ENCODE measurements around the gene IRF9. TPM values are rescaled to one million over a fixed set of nuclear protein-coding genes. Genes with fewer than 3 reads are reported as not detected.

The IRF9 gene
- total and polyA plus RNA-seq, 7 experiments from 2014 or later, result 73.3 to 337 (median 134) TPM

GRCh38 chr14:24133735-24134134, 27.3 kb upstream of the IRF9 start:
- no peak overlapping the region for H3K4me3 ChIP-seq (ENCODE audit: low read length)
- peaks cover 0 to 18% (median 10%) of the 10 kb centered on the region in 3 experiments for H3K36me3 ChIP-seq (ENCODE audit: control insufficient read depth in 2 of 3, insufficient read depth in 3 of 3, low read length in 3 of 3)
- no peaks in the 10 kb centered on the region for H3K27me3 ChIP-seq (ENCODE audit: control insufficient read depth in 2 of 2, insufficient read depth in 2 of 2, low read length in 2 of 2)
- H3K27ac ChIP-seq (ENCODE audit: low read depth, low read length), result no peak overlapping the region
- peaks cover 16 to 33% of the 10 kb centered on the region in 2 donors for H3K4me1 ChIP-seq (ENCODE audit: control insufficient read depth in 2 of 2, insufficient read depth in 2 of 2, low read length in 2 of 2)
- Mint-ChIP-seq H3K27ac (peak overlapping the region in 3 of 9 donors; percentile 25 to 92 (median 73)), H3K36me3 (peaks cover 0 to 22% (median 8%) of the 10 kb centered on the region in 5 donors), H3K4me1 (peaks cover 36 to 55% (median 47%) of the 10 kb centered on the region in 7 donors), H3K27me3 (no peaks in the 10 kb centered on the region), H3K9me3 (peaks cover 0 to 4% (median 0%) of the 10 kb centered on the region in 11 donors), H3K4me3 (no peak overlapping the region)
- intact Hi-C loops (cut with micrococcal nuclease), result no loop called here
- ATAC-seq, result no peak
- no peak for DNase-seq
- ChIA-PET POLR2A (interaction anchor here (0.6 to 11.7 kb wide), 10 partner anchors 13 to 1537 kb away, joined by 3 to 298 read pairs (median 4); partner anchors contain the start of genes DCAF11, IRF9, NRL and PSME2), CTCF (interaction anchor here (0.6 to 1.4 kb wide), 3 partner anchors 18 to 149 kb away, joined by 3 to 5 read pairs (median 4); partner anchors contain the start of gene TINF2)
- H3K9me3 ChIP-seq (ENCODE audit: control insufficient read depth in 2 of 3, low read length in 3 of 3), result no peaks in the 10 kb centered on the region

DNA sequence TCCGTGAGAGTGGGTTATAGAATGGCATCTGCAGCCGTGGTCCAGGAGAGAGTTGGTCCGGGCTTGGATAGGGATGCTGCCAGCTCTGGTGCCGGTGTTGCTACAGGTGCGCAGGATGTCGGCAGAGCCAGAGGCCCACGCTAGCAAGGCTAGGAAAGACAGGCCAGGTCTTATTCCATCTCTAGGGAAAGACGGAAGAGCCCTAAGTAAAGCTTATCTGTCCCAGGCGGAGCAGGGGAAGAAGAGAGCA, 25.6 kb upstream of the IRF9 start:
- peaks cover 0 to 37% (median 17%) of the 10 kb centered on the region in 5 donors for H3K36me3 Mint-ChIP-seq
- H3K4me3 Mint-ChIP-seq, result peak overlapping the region; percentile 80 to 95 (median 92)
- H3K9me3 Mint-ChIP-seq, result peaks cover 0 to 4% (median 0%) of the 10 kb centered on the region in 11 donors
- Histone ChIP-seq H3K27ac (ENCODE audit: low read depth, low read length) (peak overlapping the region; percentile 97), H3K36me3 (ENCODE audit: control insufficient read depth in 2 of 3, insufficient read depth in 3 of 3, low read length in 3 of 3) (peaks cover 0 to 28% (median 10%) of the 10 kb centered on the region in 3 experiments), H3K4me1 (ENCODE audit: control insufficient read depth in 2 of 2, insufficient read depth in 2 of 2, low read length in 2 of 2) (peaks cover 16 to 37% of the 10 kb centered on the region in 2 donors), H3K4me3 (ENCODE audit: low read length) (peak overlapping the region; percentile 83), H3K9me3 (ENCODE audit: control insufficient read depth in 2 of 3, low read length in 3 of 3) (no peaks in the 10 kb centered on the region), H3K27me3 (ENCODE audit: control insufficient read depth in 2 of 2, insufficient read depth in 2 of 2, low read length in 2 of 2) (no peaks in the 10 kb centered on the region)
- peak overlapping the region; percentile 86 to 98 (median 91) for H3K27ac Mint-ChIP-seq
- DNase-seq, result no peak
- no peak for ATAC-seq
- ChIA-PET CTCF (interaction anchor here (0.6 to 2.1 kb wide), 8 partner anchors 11 to 107 kb away, joined by 3 to 11 read pairs (median 3); partner anchors contain the start of genes IRF9 and TINF2), POLR2A (interaction anchor here (1.0 to 11.7 kb wide), 13 partner anchors 13 to 136 kb away, joined by 3 to 298 read pairs (median 7); partner anchors contain the start of genes CHMP4A, DCAF11, IRF9 and MDP1)
- intact Hi-C loops (cut with micrococcal nuclease), result no loop called here
- peaks cover 48 to 71% (median 61%) of the 10 kb centered on the region in 7 donors for H3K4me1 Mint-ChIP-seq
- no peaks in the 10 kb centered on the region for H3K27me3 Mint-ChIP-seq

DNA sequence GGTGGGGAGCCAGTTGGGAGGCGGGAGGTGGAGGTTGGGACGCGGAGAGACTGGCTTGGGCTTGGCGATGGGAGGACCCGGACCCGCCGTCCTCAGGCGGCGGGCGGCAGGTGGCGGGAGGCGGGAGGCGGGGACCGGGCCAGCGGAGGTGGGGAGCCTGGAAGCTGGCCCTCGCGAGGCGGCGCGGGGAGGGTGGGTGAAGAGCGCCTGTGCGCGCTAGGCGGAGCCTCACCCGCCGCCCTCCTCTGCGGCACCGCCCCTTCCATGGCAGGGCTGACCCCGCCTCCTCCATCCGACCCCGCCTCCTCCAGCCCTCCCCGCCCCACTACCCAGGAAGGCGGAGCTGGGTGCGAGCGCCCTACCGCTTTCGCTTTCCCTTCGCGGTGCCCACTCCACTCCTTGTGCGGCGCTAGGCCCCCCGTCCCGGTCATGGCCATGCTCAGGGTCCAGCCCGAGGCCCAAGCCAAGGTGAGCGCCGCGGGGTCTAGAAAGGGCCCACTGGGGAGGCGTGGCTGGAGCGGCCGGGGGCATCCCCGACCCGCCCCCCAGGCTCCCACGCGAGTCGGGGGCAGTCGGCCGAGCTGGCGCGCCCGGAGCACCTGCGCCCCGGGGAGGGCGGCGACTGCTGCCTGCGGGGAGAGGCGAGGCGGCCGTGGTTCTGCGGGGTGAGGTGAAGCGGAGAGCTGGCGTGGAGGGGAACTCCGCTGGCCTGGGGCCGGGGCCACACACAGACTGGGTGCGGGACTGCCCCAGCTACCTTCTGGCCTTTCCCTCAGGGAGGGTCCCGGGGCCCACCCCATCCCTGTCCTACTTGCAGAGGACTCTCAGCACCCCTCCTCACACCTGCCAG, 25.0 kb upstream of the IRF9 start, which contains the start of gene PSME1:
Gene PSME1, plus strand, starts transcription at position 361 of the 850 bp plus-strand sequence. Its CDS starts 69 bp downstream, at position 430.
- H3K9me3 ChIP-seq (ENCODE audit: control insufficient read depth in 2 of 3, low read length in 3 of 3), result no peaks in the 10 kb centered on the region
- POLR2A ChIA-PET, result interaction anchor here (0.7 to 11.7 kb wide), 15 partner anchors 13 to 834 kb away, joined by 3 to 298 read pairs (median 5); partner anchors contain the start of genes CHMP4A, DCAF11, IRF9 and MDP1
- Mint-ChIP-seq H3K27me3 (no peaks in the 10 kb centered on the region), H3K9me3 (peaks cover 0 to 4% (median 0%) of the 10 kb centered on the region in 11 donors), H3K4me3 (peak within 1 kb of the TSS; percentile 88 to 95 (median 92)), H3K27ac (peak within 1 kb of the TSS; percentile 86 to 98 (median 93)), H3K4me1 (peaks cover 48 to 70% (median 64%) of the 10 kb centered on the region in 7 donors), H3K36me3 (peaks cover 0 to 36% (median 17%) of the 10 kb centered on the region in 5 donors)
- H3K4me1 ChIP-seq (ENCODE audit: control insufficient read depth in 2 of 2, insufficient read depth in 2 of 2, low read length in 2 of 2), result peaks cover 16 to 37% of the 10 kb centered on the region in 2 donors
- CTCF ChIA-PET, result interaction anchor here (0.6 to 2.1 kb wide), 8 partner anchors 11 to 107 kb away, joined by 3 to 11 read pairs (median 3); partner anchors contain the start of genes IRF9 and TINF2
- ATAC-seq (peak; percentile 99), DNase-seq (peak; percentile 88 to 97 (median 92))
- H3K4me3 ChIP-seq (ENCODE audit: low read length), result peak within 1 kb of the TSS; percentile 83
- H3K27ac ChIP-seq (ENCODE audit: low read depth, low read length), result peak within 1 kb of the TSS; percentile 97
- H3K36me3 ChIP-seq (ENCODE audit: control insufficient read depth in 2 of 3, insufficient read depth in 3 of 3, low read length in 3 of 3), result peaks cover 0 to 29% (median 10%) of the 10 kb centered on the region in 3 experiments
- intact Hi-C loops (cut with micrococcal nuclease), result loop anchor here (1.0 to 2.0 kb wide), 11 partner anchors 9 to 163 kb away; partner anchors contain the start of genes IRF9 (in 2 of the 2), PCK2 (in 2 of the 2), RNF31 (in 2 of the 2) and CHMP4A (in 1 of the 2)
- H3K27me3 ChIP-seq (ENCODE audit: control insufficient read depth in 2 of 2, insufficient read depth in 2 of 2, low read length in 2 of 2), result no peaks in the 10 kb centered on the region

DNA sequence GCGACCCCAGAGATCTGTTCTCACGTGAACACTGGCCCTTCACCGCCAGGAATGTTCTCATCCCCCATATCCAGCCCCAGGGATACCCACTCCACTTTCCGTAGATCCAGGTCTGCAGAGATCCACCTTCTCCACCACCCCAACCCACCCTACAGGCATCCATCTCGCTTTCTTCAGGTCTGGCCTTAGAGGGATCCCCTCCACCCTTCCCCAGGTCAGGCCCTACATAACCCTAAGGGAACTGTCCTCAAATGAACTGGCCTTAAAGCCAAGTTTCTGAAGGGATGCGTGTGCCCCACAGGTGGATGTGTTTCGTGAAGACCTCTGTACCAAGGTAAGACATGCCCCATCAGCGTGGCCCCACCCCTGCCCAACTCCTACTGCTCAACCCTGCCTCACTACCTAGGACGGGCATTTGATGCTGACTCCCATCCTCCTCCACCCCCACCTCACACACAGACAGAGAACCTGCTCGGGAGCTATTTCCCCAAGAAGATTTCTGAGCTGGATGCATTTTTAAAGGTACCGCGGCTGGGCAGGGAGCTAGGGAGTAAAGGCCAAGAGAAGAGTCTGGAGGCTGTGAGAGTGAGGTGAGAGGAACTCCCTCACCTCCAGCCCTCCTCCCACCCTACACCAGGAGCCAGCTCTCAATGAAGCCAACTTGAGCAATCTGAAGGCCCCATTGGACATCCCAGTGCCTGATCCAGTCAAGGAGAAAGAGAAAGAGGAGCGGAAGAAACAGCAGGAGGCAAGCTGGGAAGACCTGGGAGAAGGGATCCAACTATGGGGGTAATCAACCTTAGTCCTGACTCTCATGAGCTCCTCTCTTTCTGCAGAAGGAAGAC, 24.2 kb upstream of the IRF9 start:
- no peak for ATAC-seq
- Mint-ChIP-seq H3K36me3 (peaks cover 0 to 37% (median 17%) of the 10 kb centered on the region in 5 donors), H3K9me3 (peaks cover 0 to 4% (median 0%) of the 10 kb centered on the region in 11 donors), H3K27me3 (no peaks in the 10 kb centered on the region), H3K4me3 (peak overlapping the region; percentile 84 to 94 (median 90)), H3K4me1 (peaks cover 48 to 71% (median 62%) of the 10 kb centered on the region in 7 donors), H3K27ac (peak overlapping the region; percentile 84 to 94 (median 92))
- no peaks in the 10 kb centered on the region for H3K27me3 ChIP-seq (ENCODE audit: control insufficient read depth in 2 of 2, insufficient read depth in 2 of 2, low read length in 2 of 2)
- H3K27ac ChIP-seq (ENCODE audit: low read depth, low read length), result peak overlapping the region; percentile 97
- intact Hi-C loops (cut with micrococcal nuclease), result loop anchor here (1.0 to 2.0 kb wide), 11 partner anchors 10 to 162 kb away; partner anchors contain the start of genes IRF9 (in 2 of the 2), PCK2 (in 2 of the 2), RNF31 (in 2 of the 2) and CHMP4A (in 1 of the 2)
- H3K4me1 ChIP-seq (ENCODE audit: control insufficient read depth in 2 of 2, insufficient read depth in 2 of 2, low read length in 2 of 2), result peaks cover 19 to 33% of the 10 kb centered on the region in 2 donors
- POLR2A ChIA-PET, result interaction anchor here (0.9 to 11.7 kb wide), 10 partner anchors 12 to 134 kb away, joined by 4 to 298 read pairs (median 10); partner anchors contain the start of genes DCAF11, IRF9, MDP1 and NRL
- CTCF ChIA-PET, result interaction anchor here (1.0 to 2.5 kb wide), 3 partner anchors 22 to 27 kb away, joined by 3 to 11 read pairs (median 10); partner anchors contain the start of genes DCAF11, IRF9 and NRL
- no peaks in the 10 kb centered on the region for H3K9me3 ChIP-seq (ENCODE audit: control insufficient read depth in 2 of 3, low read length in 3 of 3)
- H3K4me3 ChIP-seq (ENCODE audit: low read length), result peak overlapping the region; percentile 83
- DNase-seq, result no peak
- H3K36me3 ChIP-seq (ENCODE audit: control insufficient read depth in 2 of 3, insufficient read depth in 3 of 3, low read length in 3 of 3), result peaks cover 0 to 32% (median 10%) of the 10 kb centered on the region in 3 experiments

DNA sequence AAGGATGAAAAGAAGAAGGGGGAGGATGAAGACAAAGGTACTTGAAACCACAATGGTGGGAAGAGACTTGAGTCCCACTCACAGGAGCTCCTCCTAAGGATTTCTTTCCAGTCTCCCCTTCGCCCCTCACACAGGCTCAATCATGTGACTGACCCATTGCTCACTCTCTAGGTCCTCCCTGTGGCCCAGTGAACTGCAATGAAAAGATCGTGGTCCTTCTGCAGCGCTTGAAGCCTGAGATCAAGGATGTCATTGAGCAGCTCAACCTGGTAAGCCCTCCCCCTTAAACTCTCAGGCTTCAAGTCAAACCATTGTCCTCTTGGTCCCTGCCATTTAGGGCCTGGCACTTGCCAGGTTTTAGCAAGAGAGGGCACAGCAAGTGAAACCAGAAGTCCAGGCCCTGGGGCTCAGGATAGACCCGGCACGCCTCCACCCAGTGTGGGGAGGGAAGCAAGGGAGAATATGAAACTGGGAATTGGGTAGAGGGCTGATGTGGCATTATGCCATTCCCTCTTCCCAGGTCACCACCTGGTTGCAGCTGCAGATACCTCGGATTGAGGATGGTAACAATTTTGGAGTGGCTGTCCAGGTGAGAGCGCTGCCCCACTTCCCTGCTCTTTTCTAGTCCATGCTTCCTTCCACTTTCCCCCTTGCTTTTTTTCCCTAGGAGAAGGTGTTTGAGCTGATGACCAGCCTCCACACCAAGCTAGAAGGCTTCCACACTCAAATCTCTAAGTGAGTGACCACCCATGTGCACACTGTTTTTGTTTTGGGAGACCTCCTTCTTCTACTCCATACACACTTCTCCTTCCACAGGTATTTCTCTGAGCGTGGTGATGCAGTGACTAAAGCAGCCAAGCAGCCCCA, 23.3 kb upstream of the IRF9 start:
- peaks cover 42 to 68% (median 59%) of the 10 kb centered on the region in 7 donors for H3K4me1 Mint-ChIP-seq
- DNase-seq (no peak), ATAC-seq (no peak)
- CTCF ChIA-PET, result interaction anchor here (0.9 to 2.5 kb wide), 4 partner anchors 8 to 28 kb away, joined by 3 to 11 read pairs (median 6); partner anchors contain the start of genes DCAF11, IRF9 and NRL
- no peaks in the 10 kb centered on the region for H3K27me3 ChIP-seq (ENCODE audit: control insufficient read depth in 2 of 2, insufficient read depth in 2 of 2, low read length in 2 of 2)
- H3K4me1 ChIP-seq (ENCODE audit: control insufficient read depth in 2 of 2, insufficient read depth in 2 of 2, low read length in 2 of 2), result peaks cover 22 to 29% of the 10 kb centered on the region in 2 donors
- intact Hi-C loops (cut with micrococcal nuclease), result loop anchor here in 1 of 2 donors (2.0 kb wide), 1 partner anchor 95 kb away; the partner anchor contains the start of genes GMPR2 and NEDD8
- H3K27ac ChIP-seq (ENCODE audit: low read depth, low read length), result peak overlapping the region; percentile 97
- peaks cover 0 to 32% (median 10%) of the 10 kb centered on the region in 3 experiments for H3K36me3 ChIP-seq (ENCODE audit: control insufficient read depth in 2 of 3, insufficient read depth in 3 of 3, low read length in 3 of 3)
- peak overlapping the region; percentile 74 to 94 (median 92) for H3K4me3 Mint-ChIP-seq
- no peaks in the 10 kb centered on the region for H3K27me3 Mint-ChIP-seq
- peaks cover 0 to 41% (median 17%) of the 10 kb centered on the region in 5 donors for H3K36me3 Mint-ChIP-seq
- H3K9me3 ChIP-seq (ENCODE audit: control insufficient read depth in 2 of 3, low read length in 3 of 3), result no peaks in the 10 kb centered on the region
- peak overlapping the region; percentile 32 to 94 (median 90) for H3K27ac Mint-ChIP-seq
- H3K9me3 Mint-ChIP-seq, result peaks cover 0 to 2% (median 0%) of the 10 kb centered on the region in 11 donors
- POLR2A ChIA-PET, result interaction anchor here (0.8 to 11.7 kb wide), 5 partner anchors 11 to 105 kb away, joined by 4 to 298 read pairs (median 37); partner anchors contain the start of genes DCAF11, IRF9, NRL and PSME2
- H3K4me3 ChIP-seq (ENCODE audit: low read length), result no peak overlapping the region
